ENCODE data around the gene PIK3C2G.

The PIK3C2G gene

DNA sequence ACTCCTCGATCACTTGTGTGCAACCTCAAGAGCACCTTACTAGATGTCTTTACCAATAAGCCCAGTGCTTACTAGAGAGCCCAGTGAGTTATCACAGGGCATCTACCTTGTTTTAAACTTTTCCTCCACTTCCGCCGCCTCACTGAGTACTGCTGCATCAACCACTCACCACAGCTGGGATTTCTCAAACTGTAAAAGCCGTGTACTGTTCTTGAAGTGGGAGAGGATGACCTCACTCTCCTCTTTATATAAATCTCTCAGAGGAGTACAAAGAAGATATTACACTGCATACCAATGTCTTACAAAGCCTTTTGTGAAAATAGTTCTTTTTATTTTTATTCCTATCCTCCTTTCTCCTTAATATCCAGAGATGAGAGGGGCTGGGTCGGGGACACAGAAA is 382.4 kb downstream of the PIK3C2G start:
- H3K4me3 ChIP-seq (ENCODE audit: low read depth, low read length): no peak overlapping the region
- TF ChIP-seq, protein P1, sequence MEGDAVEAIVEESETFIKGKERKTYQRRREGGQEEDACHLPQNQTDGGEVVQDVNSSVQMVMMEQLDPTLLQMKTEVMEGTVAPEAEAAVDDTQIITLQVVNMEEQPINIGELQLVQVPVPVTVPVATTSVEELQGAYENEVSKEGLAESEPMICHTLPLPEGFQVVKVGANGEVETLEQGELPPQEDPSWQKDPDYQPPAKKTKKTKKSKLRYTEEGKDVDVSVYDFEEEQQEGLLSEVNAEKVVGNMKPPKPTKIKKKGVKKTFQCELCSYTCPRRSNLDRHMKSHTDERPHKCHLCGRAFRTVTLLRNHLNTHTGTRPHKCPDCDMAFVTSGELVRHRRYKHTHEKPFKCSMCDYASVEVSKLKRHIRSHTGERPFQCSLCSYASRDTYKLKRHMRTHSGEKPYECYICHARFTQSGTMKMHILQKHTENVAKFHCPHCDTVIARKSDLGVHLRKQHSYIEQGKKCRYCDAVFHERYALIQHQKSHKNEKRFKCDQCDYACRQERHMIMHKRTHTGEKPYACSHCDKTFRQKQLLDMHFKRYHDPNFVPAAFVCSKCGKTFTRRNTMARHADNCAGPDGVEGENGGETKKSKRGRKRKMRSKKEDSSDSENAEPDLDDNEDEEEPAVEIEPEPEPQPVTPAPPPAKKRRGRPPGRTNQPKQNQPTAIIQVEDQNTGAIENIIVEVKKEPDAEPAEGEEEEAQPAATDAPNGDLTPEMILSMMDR (IDR thresholded peaks at IDR 0.05; ENCODE audit: control insufficient read depth, extremely low read depth, insufficient read depth): no peak
- DNase-seq (ENCODE audit: low read depth): no peak

DNA sequence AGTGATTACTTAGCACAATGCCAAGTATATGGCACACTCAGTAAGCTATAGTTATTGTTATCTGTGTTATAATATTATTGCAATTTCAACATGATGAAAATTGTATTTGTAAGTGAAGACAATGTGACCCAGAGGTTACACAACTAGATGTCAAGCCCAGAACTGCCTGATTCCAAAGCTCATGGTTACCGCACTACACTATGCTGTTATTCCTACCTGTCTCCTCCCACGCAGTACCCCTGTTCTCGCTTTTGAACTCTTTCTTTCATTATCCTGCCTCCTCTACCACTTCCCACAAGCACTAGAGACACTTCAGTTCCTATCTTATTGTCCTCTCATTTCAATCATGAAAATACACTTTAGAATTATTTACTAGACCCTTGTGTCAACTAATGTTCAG is 383.2 kb downstream of the PIK3C2G start:
- no peak for DNase-seq (ENCODE audit: low read depth)
- TF ChIP-seq, protein P1 (IDR thresholded peaks at IDR 0.05; ENCODE audit: control insufficient read depth, extremely low read depth, insufficient read depth): no peak
- no peak overlapping the region for H3K4me3 ChIP-seq (ENCODE audit: low read depth, low read length)

DNA sequence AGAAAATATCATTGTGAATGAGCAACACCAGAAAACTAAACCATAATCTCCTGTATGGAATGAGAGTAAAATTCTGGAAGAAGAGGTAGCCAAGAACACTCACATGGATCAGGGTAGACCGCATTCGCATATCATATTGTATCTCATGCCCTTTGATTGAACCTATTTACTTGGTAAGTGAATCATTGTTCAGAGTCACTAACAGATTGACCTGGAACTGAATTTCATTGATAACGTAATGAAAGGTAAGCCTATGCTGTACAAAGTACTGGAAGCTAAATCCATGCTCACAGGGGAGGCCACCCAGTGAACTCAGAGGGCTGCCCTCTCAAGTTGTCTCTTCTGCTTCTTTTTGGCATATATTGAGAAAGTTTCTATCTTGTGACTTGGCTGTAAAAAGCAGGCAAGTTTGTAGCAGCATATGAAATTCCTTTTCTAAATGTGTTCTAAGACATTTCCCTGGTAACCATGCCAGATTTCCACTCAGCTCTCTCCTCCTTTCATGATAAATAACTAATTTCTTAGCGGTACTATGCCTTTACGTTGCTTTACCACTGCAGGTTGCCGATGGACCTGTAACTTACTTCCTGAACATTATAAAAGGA is 385.1 kb downstream of the PIK3C2G start:
- TF ChIP-seq, protein P1 (IDR thresholded peaks at IDR 0.05; ENCODE audit: control insufficient read depth, extremely low read depth, insufficient read depth): no peak
- no peak for DNase-seq (ENCODE audit: low read depth)
- no peak overlapping the region for H3K4me3 ChIP-seq (ENCODE audit: low read depth, low read length)

DNA sequence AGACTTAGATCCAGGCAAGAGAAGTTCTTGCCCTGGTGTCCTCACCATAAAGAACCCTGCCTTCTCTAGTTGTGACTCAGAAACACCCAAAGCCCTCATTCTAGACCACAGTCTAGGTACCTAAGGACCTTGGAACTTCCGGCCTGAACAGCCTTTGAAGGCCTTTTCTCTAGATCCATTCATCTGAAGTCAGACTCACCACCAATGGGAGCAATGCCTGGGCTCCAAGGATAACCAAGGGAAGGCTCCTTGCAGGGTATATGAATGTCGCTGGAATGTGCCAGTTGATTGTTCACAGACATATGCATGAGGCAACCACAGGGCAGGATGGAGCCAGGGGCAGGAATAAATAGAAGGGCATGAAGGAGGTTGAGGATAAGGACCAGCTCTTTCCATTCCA is 390.2 kb downstream of the PIK3C2G start:
- no peak for DNase-seq (ENCODE audit: low read depth)
- TF ChIP-seq, protein P1 (IDR thresholded peaks at IDR 0.05; ENCODE audit: control insufficient read depth, extremely low read depth, insufficient read depth): no peak

DNA sequence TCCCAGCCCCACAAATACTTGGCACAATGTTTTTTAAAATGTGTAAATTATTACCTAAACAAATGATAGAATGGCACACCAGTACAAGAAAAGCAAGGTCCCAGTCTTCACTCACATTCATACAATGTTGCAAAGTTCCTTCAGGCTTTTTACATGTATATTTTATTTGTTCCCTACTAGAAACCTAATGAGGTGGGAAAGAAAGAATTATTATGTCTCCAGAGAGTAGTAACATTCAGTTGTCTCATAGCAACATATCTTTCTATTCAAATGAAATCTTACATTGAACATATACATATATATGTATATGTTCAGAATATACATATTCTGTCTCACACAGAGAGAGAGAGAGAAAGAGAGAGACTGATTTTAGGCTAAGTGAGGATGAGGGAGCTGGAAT is 391.3 kb downstream of the PIK3C2G start:
- no peak overlapping the region for H3K4me3 ChIP-seq (ENCODE audit: low read depth, low read length)
- TF ChIP-seq, protein P1 (IDR thresholded peaks at IDR 0.05; ENCODE audit: control insufficient read depth, extremely low read depth, insufficient read depth): no peak
- DNase-seq (ENCODE audit: low read depth): no peak

More for the DNA sequence above, 390.2 kb downstream of the PIK3C2G start:
- H3K4me3 ChIP-seq (ENCODE audit: low read depth, low read length): no peak overlapping the region

- no peak for DNase-seq (ENCODE audit: low read depth)
- no peak overlapping the region for H3K4me3 ChIP-seq (ENCODE audit: low read depth, low read length)
These were observed 392.1 kb downstream of the PIK3C2G start for GRCh38 chr12:18653465-18653864.

More at GRCh38 chr12:18653465-18653864, 392.1 kb downstream of the PIK3C2G start:
- TF ChIP-seq, protein P1 (IDR thresholded peaks at IDR 0.05; ENCODE audit: control insufficient read depth, extremely low read depth, insufficient read depth): no peak

All from LNCaP clone FGC (cell line).